Amygdala (tissue), 56 donors: Measurements from ENCODE around the gene ACP3.
"Not testable (repeated sequence)": the region's sequence is repeated elsewhere in the genome, so short reads cannot be mapped to it uniquely, and the experiment has no call there.

Experiments
- DNase-seq, 56 donors: peaks; one replicate each; lab custom pipeline; 2025; lab: John Stamatoyannopoulos, UW

The ACP3 gene, protein sequence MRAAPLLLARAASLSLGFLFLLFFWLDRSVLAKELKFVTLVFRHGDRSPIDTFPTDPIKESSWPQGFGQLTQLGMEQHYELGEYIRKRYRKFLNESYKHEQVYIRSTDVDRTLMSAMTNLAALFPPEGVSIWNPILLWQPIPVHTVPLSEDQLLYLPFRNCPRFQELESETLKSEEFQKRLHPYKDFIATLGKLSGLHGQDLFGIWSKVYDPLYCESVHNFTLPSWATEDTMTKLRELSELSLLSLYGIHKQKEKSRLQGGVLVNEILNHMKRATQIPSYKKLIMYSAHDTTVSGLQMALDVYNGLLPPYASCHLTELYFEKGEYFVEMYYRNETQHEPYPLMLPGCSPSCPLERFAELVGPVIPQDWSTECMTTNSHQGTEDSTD

DNA sequence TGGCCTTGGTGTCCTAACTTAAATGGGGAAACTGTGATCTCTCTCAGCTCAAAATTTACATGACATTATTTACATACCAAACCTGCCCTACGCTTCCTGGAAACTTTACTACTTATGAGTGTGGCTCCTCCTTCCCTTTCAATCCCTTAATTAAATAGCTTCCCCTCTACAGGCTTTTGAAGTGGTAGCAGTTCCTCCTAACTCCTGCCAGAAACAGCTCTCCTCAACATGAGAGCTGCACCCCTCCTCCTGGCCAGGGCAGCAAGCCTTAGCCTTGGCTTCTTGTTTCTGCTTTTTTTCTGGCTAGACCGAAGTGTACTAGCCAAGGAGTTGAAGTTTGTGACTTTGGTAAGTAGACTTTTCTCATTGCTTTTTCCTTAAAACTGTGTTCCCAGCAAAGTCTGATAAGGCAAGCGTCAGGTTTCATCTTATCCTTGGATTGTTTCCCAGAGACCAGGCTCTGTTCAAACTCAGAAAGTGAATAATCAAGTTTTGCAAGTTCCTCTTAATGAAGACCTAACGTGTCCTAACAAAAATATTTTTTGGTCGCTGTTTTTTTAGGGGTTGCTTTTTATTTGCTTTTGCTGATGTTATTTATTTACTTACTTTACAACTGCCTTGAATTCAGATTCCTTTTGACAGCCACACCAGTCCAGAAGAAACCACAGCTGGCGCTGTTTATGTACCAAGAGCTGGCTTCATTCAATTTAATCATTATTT, at the start of gene ACP3:
TSS of gene ACP3 (plus strand) at position 179 of the 720 bp plus-strand sequence. CDS start at position 229, 50 bp downstream.
- DNase-seq: peak in 17 of 56 donors; percentile 0 to 29 (median 5)

DNA sequence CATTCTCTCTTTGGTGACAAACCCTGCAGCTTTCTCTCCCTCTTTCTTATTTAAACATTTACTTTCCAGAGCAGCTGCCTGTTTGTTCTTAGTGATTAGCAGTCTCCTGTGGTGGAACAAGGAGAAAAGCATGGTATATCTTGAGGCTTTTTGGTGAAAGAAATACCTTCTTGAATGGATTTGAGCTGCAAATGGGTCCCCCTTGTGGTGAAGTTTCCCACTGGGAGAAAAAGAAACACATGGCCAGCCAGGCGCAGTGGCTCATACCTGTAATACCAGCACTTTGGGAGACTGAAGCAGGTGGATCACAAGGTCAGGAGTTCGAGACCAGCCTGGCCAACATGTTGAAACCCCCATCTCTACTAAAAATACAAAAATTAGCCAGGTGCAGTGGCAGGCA, 48.3 kb upstream of the ACP3 start:
- DNase-seq: peak in 1 of 56 donors; percentile 8

DNA sequence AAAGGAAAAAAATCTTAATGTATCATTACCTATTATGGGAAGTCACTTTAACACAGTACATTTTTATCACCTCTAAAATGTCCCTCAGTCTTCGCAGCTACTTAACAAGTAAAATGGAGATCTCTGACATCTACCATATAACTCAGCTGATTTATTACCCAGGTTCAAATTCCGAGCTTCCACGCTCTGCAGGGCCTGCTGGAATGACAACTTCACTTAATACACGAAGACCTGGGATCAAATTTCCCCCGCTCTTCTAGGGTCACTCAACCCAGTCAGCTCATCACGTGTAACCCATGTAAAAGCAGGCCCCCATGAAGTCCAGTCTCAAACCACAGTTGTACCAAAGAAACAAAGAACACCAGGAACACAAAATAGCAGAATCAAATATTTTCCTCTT, 44.2 kb upstream of the ACP3 start:
- no peak for DNase-seq

DNA sequence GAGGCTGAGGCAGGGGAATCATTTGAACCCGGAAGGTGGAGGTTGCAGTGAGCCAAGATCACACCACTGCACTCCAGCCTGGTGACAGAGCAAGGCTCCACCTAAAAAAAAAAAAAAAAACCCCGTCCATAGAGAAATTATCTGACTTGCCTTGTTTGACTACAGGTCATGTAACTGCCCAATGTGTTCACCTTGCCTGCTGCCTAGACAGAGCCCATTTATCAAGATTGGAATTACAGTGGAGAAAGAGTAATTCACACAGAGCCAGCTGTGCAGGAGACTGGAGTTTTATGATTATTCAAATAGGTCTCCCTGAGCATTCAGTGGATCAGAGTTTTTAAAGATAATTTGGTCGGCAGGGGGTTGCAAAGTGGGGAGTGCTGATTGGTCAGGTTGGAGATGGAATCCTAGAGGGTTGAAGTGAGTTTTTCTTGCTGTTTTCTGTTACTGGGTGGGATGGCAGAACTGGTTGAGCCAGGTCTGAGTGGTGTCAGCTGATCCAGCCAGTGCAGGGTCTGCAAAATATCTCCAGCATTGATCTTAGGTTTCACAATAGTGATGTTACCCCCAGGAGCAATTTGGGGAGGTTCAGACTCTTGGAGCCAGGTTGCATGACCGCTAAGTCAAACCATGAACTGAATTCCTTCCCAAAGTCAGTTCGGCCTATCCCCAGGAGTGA, 40.8 kb upstream of the ACP3 start:
- DNase-seq: no peak

DNA sequence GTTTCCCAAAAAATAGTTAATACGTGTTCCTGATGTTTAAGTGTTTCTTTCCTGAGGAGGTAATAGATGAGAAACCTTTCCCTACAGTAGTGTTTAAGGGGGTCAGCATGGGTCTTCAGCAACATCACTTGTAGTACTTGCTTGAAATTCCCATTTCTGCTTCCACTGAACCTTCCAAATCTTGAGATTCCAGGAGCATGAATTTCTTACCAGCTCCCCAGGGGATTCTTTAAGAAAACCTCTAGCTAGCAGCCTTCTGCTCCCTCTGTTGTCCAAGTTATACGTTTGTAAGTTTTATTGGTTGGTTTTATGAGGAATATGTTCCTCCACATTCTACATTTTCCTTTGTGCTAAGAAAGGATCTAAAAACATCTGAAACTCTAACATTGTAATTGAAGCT, 38.2 kb upstream of the ACP3 start:
- no peak for DNase-seq

DNA sequence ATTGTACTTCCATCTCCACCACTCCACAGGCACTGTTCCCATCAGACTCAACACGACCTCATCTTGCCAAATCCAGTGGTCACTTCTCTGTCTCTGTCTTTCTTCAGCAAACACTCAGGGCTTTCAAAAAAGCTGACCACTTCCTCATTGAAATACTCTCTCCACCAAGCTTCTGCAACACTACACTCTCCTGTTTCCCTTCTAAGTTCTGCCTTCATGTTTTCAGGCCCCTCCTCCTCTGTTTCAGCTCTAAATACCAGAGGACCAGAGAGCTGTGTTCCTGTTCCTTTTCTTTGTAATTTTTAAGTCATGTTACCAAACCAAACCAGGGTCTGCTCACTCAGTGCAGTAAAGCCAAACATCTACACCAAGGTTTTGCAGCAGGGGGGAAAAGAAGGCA, 33.8 kb upstream of the ACP3 start:
- DNase-seq: peak in 7 of 56 donors; percentile 1 to 41 (median 14)

DNA sequence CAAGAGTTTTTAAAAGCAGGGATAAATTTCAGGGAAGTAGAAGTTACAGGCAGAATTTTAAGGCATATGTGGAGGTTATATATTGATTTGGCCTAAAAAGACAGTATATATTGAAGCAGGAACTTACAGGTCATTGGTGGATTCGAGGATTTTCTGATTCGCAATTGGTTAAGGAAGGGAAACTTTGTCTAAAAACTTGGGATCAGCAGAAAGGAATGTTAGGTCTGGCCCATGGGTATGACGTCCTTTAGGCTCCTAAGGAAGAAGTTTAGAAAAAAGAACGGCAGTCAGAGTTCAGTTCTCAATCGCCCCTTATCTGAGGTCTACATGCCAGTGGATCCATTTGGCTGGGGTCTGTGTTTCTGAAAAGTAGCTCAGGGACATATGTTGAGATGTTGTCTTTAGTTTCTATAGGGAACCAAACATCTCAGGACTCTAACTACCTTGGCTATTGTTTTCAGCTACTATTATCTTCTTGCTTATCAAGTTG, 33.2 kb upstream of the ACP3 start:
- DNase-seq: no peak

DNA sequence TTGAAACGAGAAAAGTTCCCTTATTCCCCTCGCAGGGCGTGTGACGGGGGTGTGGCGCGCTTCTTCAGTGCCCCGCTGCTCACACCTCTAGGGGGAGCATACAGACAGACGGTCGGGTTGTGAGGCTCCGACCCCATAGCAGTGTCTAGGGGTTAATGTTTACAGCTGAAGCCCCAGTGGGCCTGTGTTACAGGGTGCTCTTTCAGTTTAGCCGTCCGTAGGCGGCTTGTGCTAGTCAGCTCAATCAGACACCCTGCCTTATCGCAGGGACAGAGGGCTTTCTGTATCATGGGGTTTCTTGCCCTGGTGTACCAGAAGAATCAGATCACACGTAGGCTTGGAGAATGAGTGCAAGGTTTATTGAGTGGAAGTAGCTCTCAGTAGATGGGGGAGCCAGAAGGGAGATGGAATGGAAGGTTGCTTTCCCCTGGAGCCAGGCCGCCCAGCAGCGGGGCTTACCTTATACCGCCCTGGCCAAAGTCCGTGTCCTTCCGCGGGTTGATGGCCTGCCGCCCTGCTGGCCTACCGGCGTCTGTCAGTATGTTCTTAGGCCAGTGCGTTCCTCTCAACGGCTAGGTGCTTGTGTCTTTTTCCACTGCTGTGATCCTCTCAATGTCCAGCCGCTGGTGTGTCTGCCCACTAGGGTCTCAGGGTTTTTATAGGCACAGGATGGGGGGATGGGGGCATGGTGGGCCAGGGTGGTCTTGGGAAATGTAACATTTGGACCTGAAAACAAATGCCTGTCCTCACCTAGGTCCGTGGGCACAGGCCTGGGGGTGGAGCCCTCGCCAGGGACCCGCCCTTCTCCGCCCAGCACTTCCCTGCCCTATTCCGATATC, 32.2 kb upstream of the ACP3 start:
- DNase-seq: peak in 4 of 56 donors; percentile 1 to 8 (median 4)

DNA sequence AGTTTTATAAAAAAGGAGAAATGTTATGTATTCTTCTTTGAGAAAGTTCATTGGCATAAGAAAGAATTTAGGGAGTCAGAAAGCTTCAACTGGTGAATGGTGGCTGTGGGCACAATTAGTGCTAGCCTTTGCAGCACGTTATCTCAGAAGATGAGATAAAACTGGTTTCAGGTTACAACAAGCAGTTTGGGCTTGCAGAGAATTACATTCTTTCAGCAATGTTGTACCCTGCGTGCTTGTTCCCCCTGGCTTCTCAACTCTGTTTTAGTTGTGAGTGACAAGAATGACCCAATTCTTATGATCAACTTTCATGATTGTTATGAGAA, 31.6 kb upstream of the ACP3 start:
- no peak for DNase-seq

DNA sequence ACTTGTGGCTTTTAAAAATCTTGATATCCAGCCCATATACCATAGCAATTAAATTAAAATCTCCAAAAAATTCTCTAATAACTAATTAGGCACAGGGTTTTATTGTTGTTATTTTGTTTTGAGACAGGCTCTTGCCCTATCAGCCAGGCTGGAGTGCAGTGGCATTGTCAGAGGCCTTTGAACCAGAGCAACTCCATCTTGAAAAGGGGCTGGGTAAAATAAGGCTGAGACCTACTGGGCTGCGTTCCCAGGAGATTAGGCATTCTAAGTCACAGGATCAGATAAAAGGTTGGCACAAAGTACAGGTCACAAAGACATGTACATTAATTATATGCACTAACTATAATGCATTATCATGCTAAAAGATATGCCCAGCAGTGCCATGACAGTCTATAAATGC, 31.2 kb upstream of the ACP3 start:
- DNase-seq: no peak

DNA sequence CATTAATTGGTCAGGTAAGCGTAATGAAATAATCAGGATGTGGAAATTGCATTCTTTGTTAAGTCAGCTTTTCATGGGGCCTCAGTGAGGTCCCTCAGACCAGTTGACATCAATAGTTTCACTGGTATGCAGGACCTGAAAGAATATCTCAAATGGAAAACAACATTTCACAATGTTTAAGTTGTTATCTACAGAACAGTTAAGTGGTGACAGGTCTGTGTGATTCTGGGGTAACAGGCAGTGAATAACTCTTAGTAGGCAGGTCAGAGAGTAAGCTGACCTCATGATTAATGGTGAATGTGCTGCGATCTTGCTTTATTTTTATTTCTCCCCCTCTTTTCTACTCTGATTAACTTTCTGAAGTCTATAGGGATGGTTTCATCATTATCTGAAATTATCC, 28.9 kb upstream of the ACP3 start:
- DNase-seq: no peak

DNA sequence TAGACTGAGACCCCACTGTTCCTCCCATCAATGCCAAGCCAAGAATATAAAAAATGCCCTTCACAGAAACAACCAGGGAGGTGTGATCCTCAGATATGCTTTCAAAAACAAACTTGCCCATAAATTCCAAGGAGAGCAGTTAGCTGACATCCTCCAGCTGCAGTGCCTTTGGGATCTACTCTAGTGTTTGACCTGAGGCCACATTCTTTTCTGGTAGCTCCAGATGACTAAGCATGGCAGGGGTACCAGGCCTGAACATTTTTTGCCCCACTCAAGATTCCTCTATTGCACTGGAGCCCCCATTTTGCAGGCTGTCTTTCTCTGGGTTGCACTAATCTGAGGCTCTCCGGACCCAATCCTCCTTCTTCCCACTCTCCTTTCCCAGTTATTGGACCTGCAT, 27.9 kb upstream of the ACP3 start:
- no peak for DNase-seq

DNA sequence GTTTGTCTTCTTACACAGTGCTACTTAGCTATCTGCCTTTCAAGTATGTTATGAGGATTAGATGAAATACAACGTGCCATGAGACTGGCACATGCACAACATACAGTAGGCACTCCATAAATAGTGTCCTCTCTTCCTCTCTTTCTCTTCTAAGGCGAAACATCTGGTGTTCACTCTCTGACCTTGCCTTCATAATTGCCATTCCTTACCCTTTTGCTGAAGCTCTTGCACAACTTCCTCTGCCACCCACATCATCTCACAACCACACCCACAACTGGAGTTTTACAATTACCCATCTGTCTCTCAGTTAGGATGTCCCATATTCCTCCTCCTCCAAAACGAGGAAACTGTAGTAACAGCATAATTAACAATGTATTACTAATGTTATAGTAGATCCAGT, 26.4 kb upstream of the ACP3 start:
- DNase-seq: no peak

DNA sequence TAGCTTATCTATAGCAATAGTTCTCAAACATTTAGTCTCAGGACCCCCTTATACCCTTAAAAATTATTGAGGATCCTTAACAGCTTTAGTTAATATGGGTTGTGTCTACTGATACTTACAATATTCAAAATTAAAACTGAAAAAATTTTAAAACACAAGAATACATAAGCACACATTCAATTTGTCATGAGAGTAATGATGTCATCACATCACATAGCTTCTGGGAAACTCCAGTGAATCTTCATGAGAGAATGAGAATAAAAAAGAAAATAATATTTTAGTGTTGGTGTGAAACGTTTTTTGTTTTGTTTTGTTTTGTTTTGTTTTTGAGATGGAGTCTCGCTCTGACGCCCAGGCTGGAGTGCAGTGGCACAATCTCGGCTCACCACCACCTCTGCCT, 25.2 kb upstream of the ACP3 start:
- no peak for DNase-seq

DNA sequence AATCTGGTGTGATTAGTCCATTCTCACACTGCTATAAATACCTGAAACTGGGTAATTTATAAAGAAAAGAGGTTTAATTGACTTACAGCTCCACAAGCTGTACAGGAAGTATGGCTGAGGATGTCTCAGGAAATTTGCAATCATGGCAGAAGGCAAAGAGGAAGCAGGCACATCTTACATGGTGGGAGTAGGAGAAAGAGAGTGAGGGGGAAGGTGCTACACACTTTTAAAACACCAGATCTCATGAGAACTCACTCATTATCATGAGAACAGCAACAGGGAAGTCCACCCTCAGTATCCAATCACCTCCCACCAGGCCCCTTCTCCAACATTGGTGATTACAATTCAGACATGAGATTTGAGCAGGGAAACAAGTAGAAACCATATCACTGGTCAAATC, 24.0 kb upstream of the ACP3 start:
- no peak for DNase-seq

DNA sequence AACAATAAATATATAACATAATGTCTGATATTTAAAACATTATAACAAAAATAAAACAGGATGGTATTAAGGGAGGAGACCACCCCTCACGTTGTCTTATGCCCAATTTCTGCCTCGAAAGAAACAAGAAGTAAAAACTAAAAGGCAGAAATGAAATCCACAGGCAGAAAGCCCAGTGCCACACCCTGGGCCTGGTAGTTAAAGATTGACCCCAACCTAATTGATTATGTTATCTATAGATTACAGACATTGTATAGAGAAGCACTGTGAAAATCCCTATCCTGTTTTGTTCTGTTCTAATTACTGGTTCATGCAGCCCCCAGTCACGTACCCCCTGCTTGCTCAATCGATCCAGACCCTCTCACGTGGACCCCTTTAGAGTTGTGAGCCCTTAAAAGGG, 22.3 kb upstream of the ACP3 start:
- DNase-seq: no peak

DNA sequence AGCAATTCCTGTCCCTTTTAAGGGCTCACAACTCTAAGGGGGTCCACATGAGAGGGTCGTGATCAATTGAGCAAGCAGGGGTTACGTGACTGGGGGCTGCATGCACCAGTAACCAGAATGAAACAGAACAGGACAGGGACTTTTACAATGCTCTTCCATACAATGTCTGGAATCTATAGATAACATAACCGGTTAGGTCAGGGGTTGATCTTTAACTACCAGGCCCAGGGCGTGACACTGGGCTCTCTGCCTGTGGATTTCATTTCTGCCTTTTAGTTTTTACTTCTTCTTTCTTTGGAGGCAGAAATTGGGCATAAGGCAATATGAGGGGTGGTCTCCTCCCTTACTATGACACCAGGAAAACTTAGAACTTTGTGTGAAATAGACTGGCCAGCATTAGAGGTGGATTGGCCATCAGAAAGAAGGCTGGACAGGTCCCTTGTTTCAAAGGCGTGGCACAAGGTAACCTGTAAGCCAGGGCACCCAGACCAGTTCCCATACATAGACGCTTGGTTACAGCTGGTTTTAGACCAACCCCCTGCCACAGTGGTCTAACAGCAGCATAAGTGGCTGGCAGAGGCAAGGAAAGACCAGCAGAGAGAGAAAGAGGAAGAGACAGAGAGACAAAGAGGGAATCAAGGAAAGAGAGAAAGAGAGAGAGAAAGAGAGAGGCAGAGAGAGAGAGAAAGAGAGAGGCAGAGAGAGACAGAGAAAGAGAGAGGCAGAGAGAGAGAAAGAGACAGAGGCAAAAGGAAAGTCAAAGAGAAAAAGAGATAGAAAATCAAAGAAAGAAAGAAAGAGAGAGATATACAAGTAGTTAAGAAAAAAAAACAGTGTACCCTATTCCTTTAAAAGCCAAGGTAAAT, 13.6 kb upstream of the ACP3 start:
- DNase-seq: not testable (repeated sequence)

DNA sequence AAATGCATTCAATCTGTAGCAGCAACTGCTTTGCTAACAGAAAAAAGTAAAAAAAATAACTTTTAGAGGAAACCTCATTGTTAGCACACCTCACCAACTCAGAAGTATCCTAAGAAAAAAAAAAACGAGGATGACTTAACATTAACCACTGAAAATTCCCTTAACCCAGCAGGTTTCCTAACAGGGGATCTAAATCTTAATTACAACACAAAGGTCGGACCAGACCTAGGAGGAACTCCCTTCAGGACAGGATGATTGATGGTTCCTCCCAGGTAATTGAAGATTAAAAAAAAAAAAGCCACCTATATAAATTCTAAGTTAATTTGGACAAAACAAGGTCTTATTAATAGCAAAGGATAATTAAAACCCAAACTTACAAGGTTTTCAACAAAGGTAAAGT, 12.9 kb upstream of the ACP3 start:
- not testable (repeated sequence) for DNase-seq

DNA sequence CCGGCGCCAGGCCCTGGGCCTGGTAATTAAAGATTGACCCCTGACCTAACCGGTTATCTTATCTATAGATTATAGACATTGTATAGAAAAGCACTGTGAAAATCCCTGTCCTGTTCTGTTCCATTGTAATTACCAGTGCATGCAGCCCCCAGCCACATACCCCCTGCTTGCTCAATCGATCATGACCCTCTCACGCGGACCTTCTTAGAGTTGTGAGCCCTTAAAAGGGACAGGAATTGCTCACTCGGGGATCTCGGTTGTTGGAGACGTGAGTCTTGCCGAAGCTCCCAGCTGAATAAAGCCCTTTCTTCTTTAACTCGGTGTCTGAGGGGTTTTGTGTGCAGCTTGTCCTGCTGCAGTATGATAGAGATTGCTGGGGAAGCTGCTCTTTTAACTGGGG, 7.2 kb upstream of the ACP3 start:
- not testable (repeated sequence) for DNase-seq

DNA sequence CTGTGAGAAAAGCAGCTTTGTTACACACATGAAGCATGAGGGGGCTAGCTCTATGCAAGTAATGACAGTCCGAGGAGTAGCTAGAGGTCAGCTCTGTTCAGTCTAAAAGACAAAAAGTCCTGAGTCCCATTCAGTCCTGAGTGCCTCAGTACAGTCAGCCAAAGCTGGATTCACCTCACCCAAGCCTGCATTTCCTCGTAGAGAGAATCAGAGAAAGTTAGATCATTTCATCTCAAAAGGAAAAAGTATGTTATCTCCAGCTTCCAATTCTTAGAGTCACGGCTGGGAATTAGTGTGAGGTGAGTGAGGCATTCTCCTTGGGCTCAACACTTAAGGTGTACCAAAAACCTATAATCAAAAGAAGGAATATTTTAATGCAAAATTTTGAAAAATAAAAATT, 5.9 kb upstream of the ACP3 start:
- no peak for DNase-seq
